A549 (cell line): Measurements from ENCODE around the gene TGIF2. TPM values are rescaled to one million over a fixed set of nuclear protein-coding genes. Genes with fewer than 3 reads are reported as not detected.
A peak's percentile ranks its signal among the peaks of the same experiment; 100 is the strongest.

Experiments used
- ATAC-seq, 2 experiments: fragments of 200-7000 bp in 1 of 2; fragments of >200 bp in 1 of 2; cut with Nextera tagmentation in 1 of 2; cut with Tn5 transposase in 1 of 2; 3 replicates each; pipeline versions ENCODE4 v1.8.0 to v1.9.1; 2018 to 2020; ENCODE audit warnings: mild to moderate bottlenecking in 1 of 2, moderate library complexity in 1 of 2
- CTCF ChIA-PET: fragments of 300-600 bp; sonication (Branson Sonifier 250); formaldehyde crosslinking; extraction: SDS; loops from one replicate; lab custom pipeline; 2021; ENCODE audit warnings: antibody characterized with exemption, inconsistent platforms; lab: Yijun Ruan, JAX
- POLR2A ChIA-PET: fragments of 350-600 bp; formaldehyde crosslinking; extraction: SDS; loops from one replicate; lab custom pipeline; 2021; ENCODE audit warnings: antibody characterized with exemption, inconsistent platforms; lab: Yijun Ruan, JAX
- DNase-seq, 2 experiments: peaks; one replicate each; pipeline versions ENCODE4 v3.0.0 to v3.0.0-alpha.2; 2011 to 2016; ENCODE audit warnings: low read depth in 1 of 2, low spot score in 1 of 2
- FAIRE-seq: peaks from 2 replicates; lab custom pipeline; 2011; peaks lifted over from hg19 to GRCh38; lab: Jason Lieb, UNC
- H3K27ac ChIP-seq, 2 experiments: fragments of >200 bp; sonication (Bioruptor Twin); formaldehyde crosslinking; 3 replicates each; pipeline ENCODE4 v1.5.1; 2016 to 2017
- H3K4me1 ChIP-seq: fragments of >200 bp; sonication (Bioruptor Twin); formaldehyde crosslinking; 3 replicates; pipeline ENCODE4 v1.6.1; 2016
- H3K4me2 ChIP-seq: fragments of >200 bp; sonication (Bioruptor Twin); formaldehyde crosslinking; 3 replicates; pipeline ENCODE4 v1.6.1; 2016
- H3K4me3 ChIP-seq: fragments of >200 bp; sonication (Bioruptor Twin); formaldehyde crosslinking; 3 replicates; pipeline ENCODE4 v1.5.1; 2016
- H3K9me3 ChIP-seq: fragments of >200 bp; sonication (Bioruptor Twin); formaldehyde crosslinking; 3 replicates; pipeline ENCODE4 v1.6.1; 2016
- BHLHE40 ChIP-seq: IDR thresholded peaks from 2 replicates; pipeline ENCODE4 v1.6.1; 2012; ENCODE audit warnings: low read depth, low read length, inconsistent platforms
- CBX8 ChIP-seq: fragments of 200-600 bp; sonication (generic); IDR thresholded peaks from 2 replicates; pipeline ENCODE4 v1.6.1; 2016
- CEBPB ChIP-seq, 2 experiments: fragments of >200 bp in 1 of 2; sonication (Bioruptor Twin) in 1 of 2; formaldehyde crosslinking in 1 of 2; IDR thresholded peaks; 2 replicates each; pipeline ENCODE4 v1.6.1; 2012 to 2016
- E2F6 ChIP-seq: IDR thresholded peaks from 2 replicates; pipeline ENCODE4 v1.6.1; 2012; ENCODE audit warnings: low read depth, borderline replicate concordance
- EHF ChIP-seq: fragments of 250-450 bp; sonication (Bioruptor Pico); IDR thresholded peaks from 2 replicates; pipeline ENCODE4 v1.5.0; 2020; ENCODE audit warnings: mild to moderate bottlenecking
- EHMT2 ChIP-seq: fragments of 200-600 bp; sonication (generic); IDR thresholded peaks from 2 replicates; pipeline ENCODE4 v1.6.1; 2016; ENCODE audit warnings: antibody characterized with exemption, low read depth, mild to moderate bottlenecking, moderate library complexity
- ESRRA ChIP-seq: fragments of 150-350 bp; IDR thresholded peaks from 2 replicates; pipeline ENCODE4 v1.6.1; 2014; ENCODE audit warnings: mild to moderate bottlenecking, low read length, borderline replicate concordance
- GATA3 ChIP-seq: IDR thresholded peaks from 2 replicates; pipeline ENCODE4 v1.6.1; 2012; ENCODE audit warnings: borderline replicate concordance
- HEYL ChIP-seq: fragments of 250-450 bp; sonication (Bioruptor Pico); IDR thresholded peaks from 2 replicates; pipeline ENCODE4 v1.8.0; 2021; ENCODE audit warnings: mild to moderate bottlenecking, moderate library complexity
- HOXB13 ChIP-seq: fragments of 250-450 bp; sonication (Bioruptor Pico); IDR thresholded peaks from 2 replicates; pipeline ENCODE4 v1.5.0; 2020; ENCODE audit warnings: low read depth, mild to moderate bottlenecking, moderate library complexity
- JUN ChIP-seq, 2 experiments: fragments of >200 bp; sonication (Bioruptor Twin); formaldehyde crosslinking; IDR thresholded peaks; 2 replicates in 1 of 2; 3 replicates in 1 of 2; pipeline ENCODE4 v1.6.1; 2016 to 2017
- KDM5A ChIP-seq: fragments of 200-600 bp; sonication (generic); IDR thresholded peaks from 2 replicates; pipeline ENCODE4 v1.6.1; 2016; ENCODE audit warnings: antibody characterized with exemption, mild to moderate bottlenecking
- MAZ ChIP-seq: fragments of 150-350 bp; IDR thresholded peaks from 2 replicates; pipeline ENCODE4 v1.6.1; 2014; ENCODE audit warnings: antibody characterized with exemption, low read depth, low read length, borderline replicate concordance
- NFE2L2 ChIP-seq: fragments of 150-350 bp; conservative IDR thresholded peaks from 2 replicates; pipeline ENCODE4 v1.6.1; 2014; ENCODE audit warnings: low read length
- NPAS2 ChIP-seq: fragments of 250-450 bp; sonication (Bioruptor Pico); IDR thresholded peaks from 2 replicates; pipeline ENCODE4 v1.8.0; 2022; ENCODE audit warnings: mild to moderate bottlenecking, moderate library complexity, borderline replicate concordance
- PBX3 ChIP-seq: IDR thresholded peaks from 2 replicates; pipeline ENCODE4 v1.6.1; 2012
- PHF8 ChIP-seq: fragments of 200-600 bp; sonication (generic); IDR thresholded peaks from 2 replicates; pipeline ENCODE4 v1.6.1; 2016; ENCODE audit warnings: low read depth, mild to moderate bottlenecking, antibody characterized with exemption, moderate library complexity, borderline replicate concordance
- POLR2A ChIP-seq: IDR thresholded peaks from 2 replicates; pipeline ENCODE4 v1.6.1; 2012; ENCODE audit warnings: mild to moderate bottlenecking, low read length
- RFX5 ChIP-seq: fragments of 450-650 bp; IDR thresholded peaks from 2 replicates; pipeline ENCODE4 v1.7.1; 2014; ENCODE audit warnings: antibody characterized with exemption, mild to moderate bottlenecking, moderate library complexity
- SMC3 ChIP-seq: fragments of >200 bp; sonication (Bioruptor Twin); formaldehyde crosslinking; IDR thresholded peaks from 3 replicates; pipeline ENCODE4 v1.6.1; 2018; ENCODE audit warnings: inconsistent platforms
- USF2 ChIP-seq: fragments of 450-650 bp; IDR thresholded peaks from 2 replicates; pipeline ENCODE4 v1.6.1; 2014; ENCODE audit warnings: antibody characterized with exemption
- ZC3H11A ChIP-seq: fragments of 450-650 bp; IDR thresholded peaks from 2 replicates; pipeline ENCODE4 v1.6.1; 2014; ENCODE audit warnings: antibody characterized with exemption, mild to moderate bottlenecking
- WGBS: methylation state at CpG from one replicate; pipeline ENCODE4 v1.1.6; 2017; ENCODE audit errors: missing lambda C conversion rate; 5-methylcytosine and 5-hydroxymethylcytosine counted together
- polyA plus RNA-seq, 4 experiments: library from polyadenylated mRNA; depleted of rRNA in 3 of 4; stranded (reverse); fragments of >200 nt; fragmentation: RNase III in 1 of 4; extraction: RNeasy Plus Mini Kit Qiagen cat#74134 plus additional on column Dnase treatment in 1 of 4; gene quantifications; 2 replicates in 3 of 4; 3 replicates in 1 of 4; pipeline ENCODE4 v1.2.3, GENCODE V29; 2011 to 2017
- TF ChIP-seq, protein P1 (sequence below): fragments of 150-350 bp; IDR thresholded peaks from 2 replicates; pipeline ENCODE4 v1.6.1; 2014; ENCODE audit warnings: low read depth, mild to moderate bottlenecking, low read length
- TF ChIP-seq, protein P2 (sequence below): IDR thresholded peaks from 2 replicates; pipeline ENCODE4 v1.6.1; 2012
- TF ChIP-seq, protein P3 (sequence below): fragments of 250-450 bp; sonication (Bioruptor Pico); IDR thresholded peaks from 2 replicates; pipeline ENCODE4 v1.5.0; 2020; ENCODE audit warnings: low read depth, mild to moderate bottlenecking, moderate library complexity
- TF ChIP-seq, protein P4 (sequence below): fragments of >200 bp; sonication (Bioruptor Twin); formaldehyde crosslinking; IDR thresholded peaks from 3 replicates; pipeline ENCODE4 v1.5.1; 2016
- TF ChIP-seq, protein P5 (sequence below): fragments of >200 bp; sonication (Bioruptor Twin); formaldehyde crosslinking; IDR thresholded peaks from 3 replicates; pipeline ENCODE4 v1.6.1; 2016

TGIF2 gene
- polyA plus RNA-seq, 2 of the 4 experiments (the other 2 are of a cell fraction), result 4.1 to 5.1 TPM

DNA sequence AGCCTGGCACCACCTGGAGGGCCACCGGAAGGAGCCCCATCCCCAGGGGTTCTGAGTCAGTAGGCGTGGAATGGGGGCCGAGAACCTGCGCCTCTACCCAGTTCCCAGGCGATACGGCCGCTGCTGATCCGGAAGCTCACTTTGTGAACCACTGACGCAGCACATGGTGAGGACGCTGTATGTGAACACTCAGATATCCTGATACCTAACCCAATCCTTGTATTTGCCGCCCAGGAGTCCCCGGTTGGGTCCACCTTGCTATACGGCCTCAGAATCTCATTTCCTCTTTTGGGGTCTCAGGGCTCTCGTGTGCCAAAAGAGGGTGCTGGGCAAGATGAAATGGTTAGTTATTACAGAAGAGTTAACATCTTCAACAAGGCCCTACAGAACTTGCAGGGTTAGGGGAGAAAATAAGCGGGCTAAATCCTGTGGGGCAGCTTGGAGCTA, 31.6 kb downstream of the TGIF2 start:
- CTCF ChIA-PET, result interaction anchor here (0.6 to 4.3 kb wide), 42 partner anchors 7 to 449 kb away, joined by 3 to 54 read pairs (median 4); partner anchors contain the start of genes DSN1 and TGIF2
- Histone ChIP-seq H3K4me1 (peaks cover 22% of the 10 kb centered on the region), H3K4me2 (peak overlapping the region; percentile 86), H3K4me3 (peak overlapping the region; percentile 35; the same call in 2 of the 3 replicates), H3K27ac (peak overlapping the region; percentile 78 to 82), H3K9me3 (no peaks in the 10 kb centered on the region)
- FAIRE-seq, result no peak
- no peak for TF ChIP-seq BHLHE40
- no peak for TF ChIP-seq GATA3
- no peak for TF ChIP-seq CEBPB (IDR thresholded peaks at IDR 0.05)
- TF ChIP-seq MAZ, result no peak
- TF ChIP-seq NPAS2, result no peak
- TF ChIP-seq KDM5A, result no peak
- no peak for TF ChIP-seq ESRRA
- TF ChIP-seq EHF (CRISPR knock-in tag), result no peak
- TF ChIP-seq, protein P1, sequence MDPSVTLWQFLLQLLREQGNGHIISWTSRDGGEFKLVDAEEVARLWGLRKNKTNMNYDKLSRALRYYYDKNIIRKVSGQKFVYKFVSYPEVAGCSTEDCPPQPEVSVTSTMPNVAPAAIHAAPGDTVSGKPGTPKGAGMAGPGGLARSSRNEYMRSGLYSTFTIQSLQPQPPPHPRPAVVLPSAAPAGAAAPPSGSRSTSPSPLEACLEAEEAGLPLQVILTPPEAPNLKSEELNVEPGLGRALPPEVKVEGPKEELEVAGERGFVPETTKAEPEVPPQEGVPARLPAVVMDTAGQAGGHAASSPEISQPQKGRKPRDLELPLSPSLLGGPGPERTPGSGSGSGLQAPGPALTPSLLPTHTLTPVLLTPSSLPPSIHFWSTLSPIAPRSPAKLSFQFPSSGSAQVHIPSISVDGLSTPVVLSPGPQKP, result no peak
- WGBS, result 49% methylated on average over 15 of the region's 15 CpGs
- POLR2A ChIA-PET, result interaction anchor here (1.1 to 1.4 kb wide), 2 partner anchors 9 to 16 kb away, joined by 3 to 5 read pairs; no protein-coding TSS in a partner anchor
- peak; percentile 1 to 8; a peak in 3 of 6 replicates for ATAC-seq
- no peak for DNase-seq

DNA sequence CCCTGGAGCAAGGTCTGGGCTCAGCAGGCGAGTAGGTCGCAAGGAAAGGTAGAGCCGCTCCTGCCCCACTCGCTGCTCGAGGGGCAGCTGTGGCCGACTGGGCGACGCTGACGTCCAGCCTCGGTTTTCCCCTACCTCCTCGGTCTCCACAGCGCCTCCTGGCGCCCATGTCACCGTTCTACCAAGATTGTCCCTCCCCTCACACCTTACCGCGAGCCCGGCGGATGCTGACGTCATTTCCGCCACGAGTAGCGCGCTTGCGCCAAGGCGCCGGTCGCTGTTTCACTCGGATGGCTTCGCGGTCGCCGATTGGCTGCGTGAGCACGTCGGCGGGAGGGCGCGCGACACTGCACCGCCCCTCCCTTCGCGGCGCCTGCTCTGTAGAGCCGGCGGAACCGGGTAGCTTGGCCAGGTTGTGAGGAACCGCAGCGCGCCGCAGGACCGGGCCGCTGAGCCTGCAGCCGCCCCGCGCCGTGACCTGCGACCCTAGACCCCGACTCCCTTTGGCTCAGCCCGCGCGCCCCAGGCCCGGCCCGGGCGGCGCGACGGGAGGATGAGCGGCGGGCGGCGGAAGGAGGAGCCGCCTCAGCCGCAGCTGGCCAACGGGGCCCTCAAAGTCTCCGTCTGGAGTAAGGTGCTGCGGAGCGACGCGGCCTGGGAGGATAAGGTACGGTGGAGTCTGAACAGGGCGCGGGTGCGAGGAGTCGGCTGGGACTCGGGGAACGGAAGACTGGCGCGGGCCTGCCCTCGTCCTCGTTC, 32.2 kb downstream of the TGIF2 start, which contains the start of gene RAB5IF:
RAB5IF (plus strand) TSS at position 381 of the 759 bp plus-strand sequence; CDS start at position 554, 173 bp downstream.
- Histone ChIP-seq H3K4me3 (peak within 1 kb of the TSS; percentile 98), H3K27ac (peak within 1 kb of the TSS; percentile 95 to 96), H3K4me1 (peaks cover 22% of the 10 kb centered on the region), H3K4me2 (peak within 1 kb of the TSS; percentile 90), H3K9me3 (no peaks in the 10 kb centered on the region)
- FAIRE-seq (peak; percentile 70), DNase-seq (peak; percentile 85 to 99), ATAC-seq (peak; percentile 96 to 97)
- POLR2A ChIA-PET, result interaction anchor here (1.1 to 1.4 kb wide), 2 partner anchors 9 to 17 kb away, joined by 3 to 5 read pairs; no protein-coding TSS in a partner anchor
- WGBS, result 1% methylated on average over 26 of the region's 90 CpGs
- CTCF ChIA-PET, result interaction anchor here (0.6 to 4.3 kb wide), 50 partner anchors 8 to 449 kb away, joined by 3 to 54 read pairs (median 4); partner anchors contain the start of genes DSN1 and TGIF2
- no peak for TF ChIP-seq CBX8
- TF ChIP-seq, protein P2, sequence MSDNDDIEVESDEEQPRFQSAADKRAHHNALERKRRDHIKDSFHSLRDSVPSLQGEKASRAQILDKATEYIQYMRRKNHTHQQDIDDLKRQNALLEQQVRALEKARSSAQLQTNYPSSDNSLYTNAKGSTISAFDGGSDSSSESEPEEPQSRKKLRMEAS, result peak; percentile 92
- TF ChIP-seq HOXB13, result no peak
- TF ChIP-seq EHMT2, result no peak
- TF ChIP-seq EHF (CRISPR knock-in tag), result no peak
- TF ChIP-seq, protein P3, sequence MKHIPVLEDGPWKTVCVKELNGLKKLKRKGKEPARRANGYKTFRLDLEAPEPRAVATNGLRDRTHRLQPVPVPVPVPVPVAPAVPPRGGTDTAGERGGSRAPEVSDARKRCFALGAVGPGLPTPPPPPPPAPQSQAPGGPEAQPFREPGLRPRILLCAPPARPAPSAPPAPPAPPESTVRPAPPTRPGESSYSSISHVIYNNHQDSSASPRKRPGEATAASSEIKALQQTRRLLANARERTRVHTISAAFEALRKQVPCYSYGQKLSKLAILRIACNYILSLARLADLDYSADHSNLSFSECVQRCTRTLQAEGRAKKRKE (CRISPR knock-in tag), result peak; percentile 23; the same call in 1 of the 2 replicates
- TF ChIP-seq JUN (IDR thresholded peaks at IDR 0.05), result peak in 1 of 2 experiments; percentile 84; a peak in 4 of 5 replicates
- 0 out of 2 replicates have a peak, but pooled peaks have one; percentile 64 for TF ChIP-seq RFX5
- no peak for TF ChIP-seq HEYL
- TF ChIP-seq, protein P4, sequence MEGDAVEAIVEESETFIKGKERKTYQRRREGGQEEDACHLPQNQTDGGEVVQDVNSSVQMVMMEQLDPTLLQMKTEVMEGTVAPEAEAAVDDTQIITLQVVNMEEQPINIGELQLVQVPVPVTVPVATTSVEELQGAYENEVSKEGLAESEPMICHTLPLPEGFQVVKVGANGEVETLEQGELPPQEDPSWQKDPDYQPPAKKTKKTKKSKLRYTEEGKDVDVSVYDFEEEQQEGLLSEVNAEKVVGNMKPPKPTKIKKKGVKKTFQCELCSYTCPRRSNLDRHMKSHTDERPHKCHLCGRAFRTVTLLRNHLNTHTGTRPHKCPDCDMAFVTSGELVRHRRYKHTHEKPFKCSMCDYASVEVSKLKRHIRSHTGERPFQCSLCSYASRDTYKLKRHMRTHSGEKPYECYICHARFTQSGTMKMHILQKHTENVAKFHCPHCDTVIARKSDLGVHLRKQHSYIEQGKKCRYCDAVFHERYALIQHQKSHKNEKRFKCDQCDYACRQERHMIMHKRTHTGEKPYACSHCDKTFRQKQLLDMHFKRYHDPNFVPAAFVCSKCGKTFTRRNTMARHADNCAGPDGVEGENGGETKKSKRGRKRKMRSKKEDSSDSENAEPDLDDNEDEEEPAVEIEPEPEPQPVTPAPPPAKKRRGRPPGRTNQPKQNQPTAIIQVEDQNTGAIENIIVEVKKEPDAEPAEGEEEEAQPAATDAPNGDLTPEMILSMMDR, result peak; percentile 90
- no peak for TF ChIP-seq ZC3H11A
- TF ChIP-seq KDM5A, result peak; percentile 45; the same call in 1 of the 2 replicates
- peak; percentile 62; the same call in 1 of the 2 replicates for TF ChIP-seq E2F6
- peak; percentile 49 for TF ChIP-seq GATA3
- TF ChIP-seq USF2, result peak; percentile 27; the same call in 1 of the 2 replicates
- peak; percentile 81 for TF ChIP-seq POLR2A
- 0 out of 2 replicates have a peak, but pooled peaks have one; percentile 32 for TF ChIP-seq PBX3
- TF ChIP-seq SMC3, result peak; percentile 84
- TF ChIP-seq, protein P5, sequence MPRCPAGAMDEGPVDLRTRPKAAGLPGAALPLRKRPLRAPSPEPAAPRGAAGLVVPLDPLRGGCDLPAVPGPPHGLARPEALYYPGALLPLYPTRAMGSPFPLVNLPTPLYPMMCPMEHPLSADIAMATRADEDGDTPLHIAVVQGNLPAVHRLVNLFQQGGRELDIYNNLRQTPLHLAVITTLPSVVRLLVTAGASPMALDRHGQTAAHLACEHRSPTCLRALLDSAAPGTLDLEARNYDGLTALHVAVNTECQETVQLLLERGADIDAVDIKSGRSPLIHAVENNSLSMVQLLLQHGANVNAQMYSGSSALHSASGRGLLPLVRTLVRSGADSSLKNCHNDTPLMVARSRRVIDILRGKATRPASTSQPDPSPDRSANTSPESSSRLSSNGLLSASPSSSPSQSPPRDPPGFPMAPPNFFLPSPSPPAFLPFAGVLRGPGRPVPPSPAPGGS, result peak; percentile 67; the same call in 2 of the 3 replicates
- no peak for TF ChIP-seq NFE2L2
- peak; percentile 65; the same call in 1 of the 2 replicates for TF ChIP-seq PHF8
